ENCODE results near the gene MINDY2.

MINDY2 gene

DNA sequence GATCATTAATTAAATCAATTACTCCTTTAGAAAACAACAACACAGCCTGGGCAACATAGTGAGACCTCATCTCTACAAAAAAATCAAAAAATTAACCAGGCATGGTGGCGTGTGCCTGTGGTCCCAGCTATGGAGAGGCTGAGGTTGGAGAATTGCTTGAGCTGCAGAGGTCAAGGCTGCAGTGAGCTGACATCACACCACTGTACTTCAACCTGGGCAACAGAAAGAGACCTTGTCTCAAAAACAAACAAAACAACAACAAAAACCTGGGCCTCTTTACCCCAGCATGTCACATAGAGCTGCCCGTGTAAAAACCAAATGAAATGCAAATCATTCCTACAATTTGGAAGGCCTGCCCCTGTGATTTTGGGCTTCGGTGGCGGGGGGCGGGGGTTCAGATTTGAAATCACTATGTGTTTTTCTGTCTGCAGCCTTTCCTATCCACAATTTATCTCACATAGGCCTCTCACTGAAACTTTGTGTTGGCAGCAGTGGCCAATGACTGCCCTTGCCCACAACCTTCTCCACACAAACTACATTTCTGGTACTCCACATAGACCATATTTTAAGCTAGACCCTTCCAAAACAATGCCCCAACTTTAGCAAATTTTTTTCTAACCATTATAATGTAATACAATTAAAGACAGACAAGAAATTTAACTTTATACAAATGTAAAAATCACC, 28.1 kb upstream of the MINDY2 start:
- H3K4me3 ChIP-seq: no peak overlapping the region
- no peaks in the 10 kb centered on the region for H3K9me3 ChIP-seq
- in situ Hi-C loops (cut with MboI; ENCODE audit: low sequenced_read_pairs): no loop called here
- H3K36me3 ChIP-seq (replicated peaks): no peaks in the 10 kb centered on the region
- no peaks in the 10 kb centered on the region for H3K27me3 ChIP-seq (ENCODE audit: low read depth)
- H3K4me1 ChIP-seq: peaks cover 12% of the 10 kb centered on the region
- no peak for DNase-seq (ENCODE audit: low spot score in 2 of 2)

DNA sequence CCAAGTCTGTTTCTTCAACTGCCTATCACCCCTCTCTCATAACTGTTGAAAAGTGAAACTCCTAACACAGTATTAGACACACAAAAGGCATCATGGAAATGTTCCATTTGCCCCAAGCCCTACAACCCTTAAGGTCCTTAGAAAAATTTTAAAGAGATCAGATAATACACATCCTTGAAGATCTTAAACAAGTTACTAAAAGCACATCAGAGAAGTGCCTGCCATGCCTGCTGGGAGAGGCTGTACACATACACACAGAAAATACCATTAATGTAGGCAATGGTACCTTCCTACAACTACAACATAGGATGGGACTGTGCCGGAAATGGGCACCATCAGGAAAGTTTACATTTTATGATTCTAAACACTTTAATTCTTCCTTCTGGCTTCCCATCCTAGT, 24.9 kb upstream of the MINDY2 start:
- Histone ChIP-seq H3K36me3 (replicated peaks) (no peaks in the 10 kb centered on the region), H3K27me3 (ENCODE audit: low read depth) (no peaks in the 10 kb centered on the region), H3K4me1 (peaks cover 9% of the 10 kb centered on the region), H3K4me3 (no peak overlapping the region), H3K9me3 (no peaks in the 10 kb centered on the region)
- in situ Hi-C loops (cut with MboI; ENCODE audit: low sequenced_read_pairs): no loop called here
- DNase-seq (ENCODE audit: low spot score in 2 of 2): no peak

DNA sequence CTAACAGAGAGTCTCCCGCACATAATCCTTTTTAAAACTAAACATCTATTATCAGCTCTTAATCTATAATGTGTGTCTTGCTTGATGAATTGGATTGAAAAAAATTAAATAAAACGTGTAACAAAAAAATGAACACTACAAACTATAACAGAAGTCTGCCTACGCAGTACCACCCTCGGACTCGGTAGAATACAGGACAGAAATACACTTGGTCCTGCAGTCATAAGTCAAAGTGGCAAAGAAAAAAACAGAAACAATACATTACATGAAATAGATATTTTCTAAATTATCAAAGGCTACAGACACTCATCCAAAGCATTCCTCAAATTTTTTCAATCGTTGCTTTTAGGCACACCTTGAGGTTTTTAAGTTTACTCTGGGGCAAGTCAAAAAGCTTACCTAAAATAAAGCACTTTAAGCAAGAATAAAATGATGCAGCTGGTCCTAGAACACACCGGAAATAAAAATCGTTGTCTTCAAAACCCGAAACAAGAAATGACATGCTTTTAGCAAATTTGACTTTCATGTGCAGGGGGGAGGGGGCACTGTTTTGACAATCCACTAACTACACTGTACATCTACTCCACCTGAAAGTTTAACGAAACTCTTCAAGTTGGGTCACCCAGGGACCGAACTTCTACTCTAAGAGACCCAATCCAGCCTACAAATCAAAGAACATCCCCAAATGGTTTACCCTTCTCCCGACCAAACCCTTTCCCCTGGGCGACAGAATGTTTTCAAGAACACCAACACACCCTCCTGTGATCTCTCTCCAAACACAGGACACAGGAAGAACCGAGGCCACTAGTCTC, 22.9 kb upstream of the MINDY2 start:
- H3K36me3 ChIP-seq (replicated peaks): no peaks in the 10 kb centered on the region
- DNase-seq (ENCODE audit: low spot score in 2 of 2): no peak
- in situ Hi-C loops (cut with MboI; ENCODE audit: low sequenced_read_pairs): no loop called here
- no peaks in the 10 kb centered on the region for H3K9me3 ChIP-seq
- peaks cover 4% of the 10 kb centered on the region; the same call in 1 of the 2 replicates for H3K4me1 ChIP-seq
- no peaks in the 10 kb centered on the region for H3K27me3 ChIP-seq (ENCODE audit: low read depth)
- peak overlapping the region; percentile 93 for H3K4me3 ChIP-seq

DNA sequence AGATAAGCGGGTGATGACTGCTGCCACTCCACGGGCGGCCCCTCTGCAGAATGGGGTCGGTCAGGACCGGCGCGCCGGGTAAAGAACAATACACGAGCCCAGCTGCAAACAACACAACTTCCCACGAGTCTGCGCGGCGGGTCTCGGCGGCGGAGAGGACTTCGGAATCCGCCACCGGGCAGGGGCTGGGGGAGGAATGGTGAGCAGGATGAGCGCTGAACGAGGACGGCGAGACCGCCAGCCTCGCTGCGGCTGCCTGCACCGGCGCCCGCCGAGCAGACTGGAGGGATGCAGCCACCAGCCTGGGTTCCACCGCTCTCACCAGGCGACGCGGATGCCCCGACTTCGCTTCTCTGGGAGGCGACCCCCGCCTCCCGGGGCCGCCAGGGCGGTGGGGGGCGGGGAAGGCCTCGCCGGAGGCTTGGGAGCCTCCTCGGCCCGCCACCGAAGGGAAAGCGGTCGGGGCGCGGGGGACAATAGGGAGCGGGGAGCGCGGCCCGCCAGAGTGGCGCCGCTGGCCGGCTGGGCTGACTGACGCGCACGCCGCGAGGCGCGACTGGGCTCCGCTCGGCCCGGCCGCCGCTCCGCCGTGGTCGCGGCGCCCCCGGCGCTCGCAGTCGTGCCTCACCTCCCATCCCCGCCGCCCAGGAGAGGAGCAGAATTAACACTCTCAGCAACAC, 22.1 kb upstream of the MINDY2 start:
- Histone ChIP-seq H3K4me3 (peak overlapping the region; percentile 93), H3K27me3 (ENCODE audit: low read depth) (no peaks in the 10 kb centered on the region), H3K4me1 (peaks cover 4% of the 10 kb centered on the region; the same call in 1 of the 2 replicates), H3K36me3 (replicated peaks) (no peaks in the 10 kb centered on the region), H3K9me3 (no peaks in the 10 kb centered on the region)
- in situ Hi-C loops (cut with MboI; ENCODE audit: low sequenced_read_pairs): no loop called here
- DNase-seq (ENCODE audit: low spot score in 2 of 2): peak; percentile 33 to 78

DNA sequence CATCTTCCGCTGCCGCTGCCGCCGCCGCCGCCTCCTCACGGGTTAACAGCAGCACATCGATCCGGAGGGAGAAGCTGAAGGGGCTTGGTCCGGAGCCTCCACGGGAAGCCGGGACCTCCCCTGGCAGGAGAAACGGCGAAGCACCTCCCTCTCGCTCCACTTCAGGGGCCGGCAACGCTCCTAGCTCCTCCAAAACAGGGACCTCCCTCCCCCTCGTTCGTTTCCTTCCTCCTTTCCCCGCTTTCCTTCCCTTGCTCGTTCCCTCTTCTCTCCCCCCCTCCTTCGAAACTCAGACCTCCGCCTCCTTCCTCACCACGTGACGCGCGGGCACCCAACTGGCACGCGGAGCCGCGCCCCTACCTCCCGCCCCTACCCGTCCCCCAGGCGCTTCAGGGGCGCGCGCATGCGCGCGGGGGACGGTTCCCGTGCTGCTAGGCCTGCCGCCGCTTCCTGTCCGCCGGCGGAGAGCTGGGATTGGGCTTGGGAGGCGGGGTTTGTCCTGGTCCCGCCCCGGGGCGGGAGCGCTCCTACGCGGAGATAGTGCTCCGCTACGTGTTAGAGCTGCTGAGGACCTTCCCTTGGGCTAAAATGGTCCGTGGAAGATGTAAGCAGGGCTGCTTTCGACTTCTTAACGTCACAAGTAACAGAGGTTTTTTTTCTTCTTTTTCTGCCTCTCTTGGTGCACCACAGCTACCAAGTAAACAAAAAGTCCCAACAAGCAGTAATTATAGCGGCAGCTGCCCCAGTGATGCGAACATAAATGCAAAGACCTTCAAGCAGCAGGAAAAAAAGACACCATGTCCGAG, 21.4 kb upstream of the MINDY2 start, which contains the start of gene ADAM10:
Gene ADAM10 (minus strand): TSS at position 176 of the 806 bp plus-strand sequence. CDS start 173 bp downstream, at position 3.
- Histone ChIP-seq H3K27me3 (ENCODE audit: low read depth) (no peaks in the 10 kb centered on the region), H3K4me1 (peaks cover 4% of the 10 kb centered on the region; the same call in 1 of the 2 replicates), H3K9me3 (no peaks in the 10 kb centered on the region), H3K36me3 (replicated peaks) (no peaks in the 10 kb centered on the region), H3K4me3 (peak within 1 kb of the TSS; percentile 93)
- DNase-seq (ENCODE audit: low spot score in 2 of 2): peak; percentile 98 to 99
- in situ Hi-C loops (cut with MboI; ENCODE audit: low sequenced_read_pairs): loop anchor here (25.0 kb wide), 1 partner anchor 487 kb away; no protein-coding TSS in a partner anchor

DNA sequence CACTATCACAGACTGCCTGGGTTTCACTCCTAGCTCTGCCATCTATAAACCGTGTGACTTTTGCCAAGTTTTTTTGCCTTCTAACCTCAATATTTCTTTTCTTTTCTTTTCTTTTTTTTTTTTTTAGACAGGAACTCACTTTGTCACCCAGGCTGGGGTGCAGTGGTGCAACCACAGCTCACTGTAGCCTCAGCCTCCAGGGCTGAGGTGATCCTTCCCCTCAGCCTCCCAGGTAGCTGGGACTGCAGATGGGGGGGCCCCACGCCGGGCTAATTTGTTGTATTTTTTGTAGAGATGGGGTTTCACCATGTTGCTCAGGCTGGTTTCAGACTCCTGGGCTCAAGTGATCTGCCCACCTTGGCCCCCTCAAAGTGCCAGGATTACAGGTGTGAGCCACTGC, 18.4 kb upstream of the MINDY2 start:
- Histone ChIP-seq H3K4me3 (no peak overlapping the region), H3K4me1 (no peaks in the 10 kb centered on the region; the same call in 1 of the 2 replicates), H3K36me3 (replicated peaks) (no peaks in the 10 kb centered on the region), H3K27me3 (ENCODE audit: low read depth) (no peaks in the 10 kb centered on the region), H3K9me3 (no peaks in the 10 kb centered on the region)
- DNase-seq (ENCODE audit: low spot score in 2 of 2): no peak
- in situ Hi-C loops (cut with MboI; ENCODE audit: low sequenced_read_pairs): loop anchor here (25.0 kb wide), 1 partner anchor 490 kb away; no protein-coding TSS in a partner anchor

DNA sequence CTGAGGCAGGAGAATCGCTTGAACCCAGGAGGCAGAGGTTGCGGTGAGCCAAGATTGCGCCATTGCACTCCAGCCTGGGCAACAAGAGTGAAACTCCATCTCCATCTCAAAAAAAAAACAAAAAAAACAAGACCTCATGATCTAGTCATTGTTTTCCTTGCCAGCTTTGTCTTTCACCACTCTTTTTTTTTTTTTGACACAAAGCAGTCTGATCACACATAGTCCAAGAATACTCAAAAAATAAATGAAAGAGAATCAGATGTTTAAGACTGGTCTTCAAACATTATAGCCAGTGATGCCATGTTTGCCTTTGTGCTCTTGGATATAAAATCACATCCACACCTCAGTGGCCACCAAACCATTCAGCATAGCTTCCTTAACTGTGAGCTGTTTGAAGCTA, 15.8 kb upstream of the MINDY2 start:
- H3K4me3 ChIP-seq: no peak overlapping the region
- H3K27me3 ChIP-seq (ENCODE audit: low read depth): no peaks in the 10 kb centered on the region
- no peaks in the 10 kb centered on the region for H3K9me3 ChIP-seq
- H3K36me3 ChIP-seq (replicated peaks): no peaks in the 10 kb centered on the region
- no peak for DNase-seq (ENCODE audit: low spot score in 2 of 2)
- no peaks in the 10 kb centered on the region; the same call in 1 of the 2 replicates for H3K4me1 ChIP-seq
- in situ Hi-C loops (cut with MboI; ENCODE audit: low sequenced_read_pairs): loop anchor here (25.0 kb wide), 1 partner anchor 493 kb away; no protein-coding TSS in a partner anchor

DNA sequence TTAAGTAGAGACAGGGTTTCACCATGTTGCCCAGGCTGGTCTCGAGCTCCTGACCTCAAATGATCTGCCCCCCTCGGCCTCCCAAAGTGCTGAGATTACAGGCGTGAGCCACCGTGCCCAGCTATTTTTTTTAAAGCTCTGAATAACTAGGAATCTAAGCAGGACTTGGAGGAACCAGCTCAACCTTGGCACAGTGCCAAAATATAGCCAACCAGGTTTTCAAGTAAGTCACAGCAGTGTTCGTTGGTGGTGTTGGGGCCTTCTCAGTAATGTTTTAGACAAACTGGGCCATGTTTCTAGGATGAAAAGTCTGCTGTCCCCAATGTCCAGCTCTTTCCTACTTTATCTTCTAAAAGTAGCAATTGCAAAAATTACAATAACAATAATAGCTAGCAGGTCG, 15.1 kb upstream of the MINDY2 start:
- in situ Hi-C loops (cut with MboI; ENCODE audit: low sequenced_read_pairs): loop anchor here (25.0 kb wide), 1 partner anchor 494 kb away; no protein-coding TSS in a partner anchor
- H3K4me3 ChIP-seq: no peak overlapping the region
- H3K9me3 ChIP-seq: no peaks in the 10 kb centered on the region
- H3K27me3 ChIP-seq (ENCODE audit: low read depth): no peaks in the 10 kb centered on the region
- H3K4me1 ChIP-seq: no peaks in the 10 kb centered on the region; the same call in 1 of the 2 replicates
- peak in 1 of 2 experiments; percentile 28 for DNase-seq (ENCODE audit: low spot score in 2 of 2)
- no peaks in the 10 kb centered on the region for H3K36me3 ChIP-seq (replicated peaks)

DNA sequence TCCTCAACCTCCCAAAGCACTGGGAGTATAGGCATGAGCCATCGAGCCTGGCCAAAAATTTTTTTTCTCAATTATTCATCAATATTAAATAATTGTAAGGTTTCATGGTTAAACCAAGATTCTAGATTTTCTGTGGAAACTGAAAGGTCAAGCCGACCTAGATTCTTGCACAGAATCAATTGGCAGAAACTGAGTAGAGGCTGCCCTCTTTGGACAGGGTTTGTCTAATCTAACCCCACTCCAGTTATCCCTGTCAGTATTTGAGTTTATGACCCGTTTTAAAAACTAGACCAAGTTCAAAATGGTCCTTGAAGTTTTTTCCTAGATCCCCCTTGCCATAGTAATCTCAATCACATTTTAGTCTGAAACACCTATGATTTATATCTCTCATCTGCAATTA, 13.0 kb upstream of the MINDY2 start:
- no peaks in the 10 kb centered on the region for H3K9me3 ChIP-seq
- DNase-seq (ENCODE audit: low spot score in 2 of 2): no peak
- H3K4me3 ChIP-seq: no peak overlapping the region
- no peaks in the 10 kb centered on the region; the same call in 1 of the 2 replicates for H3K4me1 ChIP-seq
- in situ Hi-C loops (cut with MboI; ENCODE audit: low sequenced_read_pairs): loop anchor here (25.0 kb wide), 1 partner anchor 496 kb away; no protein-coding TSS in a partner anchor
- no peaks in the 10 kb centered on the region for H3K36me3 ChIP-seq (replicated peaks)
- no peaks in the 10 kb centered on the region for H3K27me3 ChIP-seq (ENCODE audit: low read depth)

DNA sequence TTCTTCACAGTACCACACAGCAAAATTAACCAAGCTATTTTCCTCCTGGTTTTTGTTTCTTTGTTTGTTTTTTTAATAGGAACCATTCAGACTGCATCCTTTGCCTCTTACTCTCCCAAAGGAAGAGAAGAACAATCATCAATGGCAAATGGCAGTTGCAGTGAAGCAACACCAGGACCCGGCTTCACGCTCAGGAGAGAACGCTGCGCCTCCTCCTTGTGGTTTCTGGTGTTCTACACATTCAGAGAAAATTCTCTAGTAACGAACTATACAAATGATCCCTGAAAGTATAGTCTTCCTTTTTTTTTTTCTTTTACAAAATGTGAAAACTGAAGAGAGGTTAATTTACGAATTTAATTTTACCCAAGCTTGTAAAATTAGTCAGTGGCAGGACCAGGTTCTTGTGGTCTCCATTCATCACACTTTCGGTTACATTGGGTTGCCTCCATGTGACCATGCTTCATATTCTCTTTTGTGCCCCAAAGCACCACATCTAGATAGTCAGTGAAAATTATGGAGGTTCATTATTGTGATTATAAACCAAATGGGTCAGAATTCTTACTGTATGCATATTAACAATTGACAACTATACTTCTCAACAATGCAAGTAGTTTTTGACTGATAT, 10.6 kb upstream of the MINDY2 start:
- no peak for DNase-seq (ENCODE audit: low spot score in 2 of 2)
- peaks cover 4% of the 10 kb centered on the region; the same call in 1 of the 2 replicates for H3K9me3 ChIP-seq

DNA sequence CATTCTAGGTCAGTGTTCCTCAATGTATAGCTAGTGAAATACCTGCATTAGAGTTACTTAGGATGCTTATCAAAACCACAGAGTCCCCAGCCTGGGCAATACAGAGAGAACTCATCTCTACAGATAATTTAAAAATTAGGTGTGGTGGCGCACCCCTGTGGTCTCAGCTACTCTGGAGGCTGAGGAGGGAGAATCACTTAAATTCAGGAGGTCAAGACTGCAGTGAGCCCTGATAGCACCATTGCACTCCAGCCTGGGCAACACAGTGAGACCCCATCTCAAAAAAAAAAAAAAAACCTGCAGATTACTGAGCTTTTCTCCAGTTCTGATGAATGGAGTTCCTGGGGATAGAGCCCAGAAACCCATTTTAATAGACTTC, 10.1 kb upstream of the MINDY2 start:
- H3K36me3 ChIP-seq (replicated peaks): no peaks in the 10 kb centered on the region
- DNase-seq (ENCODE audit: low spot score in 2 of 2): no peak
- in situ Hi-C loops (cut with MboI; ENCODE audit: low sequenced_read_pairs): loop anchor here (25.0 kb wide), 1 partner anchor 499 kb away; no protein-coding TSS in a partner anchor
- H3K9me3 ChIP-seq: peaks cover 4% of the 10 kb centered on the region; the same call in 1 of the 2 replicates
- no peak overlapping the region for H3K4me3 ChIP-seq
- no peaks in the 10 kb centered on the region for H3K4me1 ChIP-seq
- no peaks in the 10 kb centered on the region for H3K27me3 ChIP-seq (ENCODE audit: low read depth)

More for the DNA sequence above, 10.6 kb upstream of the MINDY2 start:
- in situ Hi-C loops (cut with MboI; ENCODE audit: low sequenced_read_pairs): loop anchor here (25.0 kb wide), 1 partner anchor 498 kb away; no protein-coding TSS in a partner anchor
- H3K4me3 ChIP-seq: no peak overlapping the region
- H3K36me3 ChIP-seq (replicated peaks): no peaks in the 10 kb centered on the region
- no peaks in the 10 kb centered on the region for H3K4me1 ChIP-seq
- no peaks in the 10 kb centered on the region for H3K27me3 ChIP-seq (ENCODE audit: low read depth)

DNA sequence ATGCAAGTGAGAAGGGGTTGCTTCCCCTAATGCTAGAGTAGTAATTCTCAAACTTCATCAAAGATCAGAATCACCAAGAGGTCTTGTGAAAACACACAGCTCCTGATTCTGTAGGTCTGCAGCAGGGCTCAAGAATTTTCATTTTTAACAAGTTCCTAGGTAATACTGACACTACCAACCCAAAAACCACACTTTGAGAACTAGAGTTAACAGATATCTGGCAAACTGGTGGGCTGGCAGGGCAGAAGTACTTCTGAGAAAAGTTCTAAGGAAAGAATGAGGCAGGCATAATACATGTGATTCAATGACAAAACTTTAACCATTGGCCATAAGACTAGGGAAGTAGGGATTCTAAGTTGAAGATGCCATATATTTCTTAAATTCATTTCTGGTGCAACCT, 8.8 kb upstream of the MINDY2 start:
- H3K9me3 ChIP-seq: peaks cover 4% of the 10 kb centered on the region; the same call in 1 of the 2 replicates
- no peaks in the 10 kb centered on the region for H3K4me1 ChIP-seq
- H3K4me3 ChIP-seq: no peak overlapping the region
- no peaks in the 10 kb centered on the region for H3K36me3 ChIP-seq (replicated peaks)
- H3K27me3 ChIP-seq (ENCODE audit: low read depth): no peaks in the 10 kb centered on the region
- DNase-seq (ENCODE audit: low spot score in 2 of 2): no peak
- in situ Hi-C loops (cut with MboI; ENCODE audit: low sequenced_read_pairs): loop anchor here (25.0 kb wide), 1 partner anchor 500 kb away; no protein-coding TSS in a partner anchor
